ENCODE data around the gene GINS2. TPM values are rescaled to one million over a fixed set of nuclear protein-coding genes. Genes with fewer than 3 reads are reported as not detected.

Gene GINS2
- total RNA-seq, 1 donor from 2014 or later: 39.9 TPM

DNA sequence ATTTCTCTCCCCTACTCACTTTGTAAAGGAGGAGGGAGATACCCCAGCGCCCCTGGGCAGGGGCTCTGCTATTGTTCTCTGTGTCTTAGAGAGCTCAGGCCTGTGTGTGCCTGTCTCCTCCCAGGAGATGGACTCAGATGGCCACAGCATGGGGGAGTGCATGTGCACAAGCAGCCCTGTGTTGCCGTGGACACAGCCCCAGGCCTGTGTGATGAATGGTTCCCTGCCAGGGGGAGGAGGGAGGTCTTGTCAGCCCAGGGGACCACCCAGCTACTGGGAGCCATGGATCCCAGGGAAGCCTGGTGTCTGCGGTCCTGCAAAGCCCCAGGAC is 26.3 kb downstream of the GINS2 start:
- H3K27ac Mint-ChIP-seq: no peak overlapping the region
- H3K36me3 Mint-ChIP-seq: peaks cover 25% of the 10 kb centered on the region
- no peaks in the 10 kb centered on the region for H3K27me3 Mint-ChIP-seq
- H3K4me3 Mint-ChIP-seq: no peak overlapping the region
- peaks cover 21% of the 10 kb centered on the region for H3K4me1 Mint-ChIP-seq (ENCODE audit: unreplicated experiment)
- TF ChIP-seq, protein P1, sequence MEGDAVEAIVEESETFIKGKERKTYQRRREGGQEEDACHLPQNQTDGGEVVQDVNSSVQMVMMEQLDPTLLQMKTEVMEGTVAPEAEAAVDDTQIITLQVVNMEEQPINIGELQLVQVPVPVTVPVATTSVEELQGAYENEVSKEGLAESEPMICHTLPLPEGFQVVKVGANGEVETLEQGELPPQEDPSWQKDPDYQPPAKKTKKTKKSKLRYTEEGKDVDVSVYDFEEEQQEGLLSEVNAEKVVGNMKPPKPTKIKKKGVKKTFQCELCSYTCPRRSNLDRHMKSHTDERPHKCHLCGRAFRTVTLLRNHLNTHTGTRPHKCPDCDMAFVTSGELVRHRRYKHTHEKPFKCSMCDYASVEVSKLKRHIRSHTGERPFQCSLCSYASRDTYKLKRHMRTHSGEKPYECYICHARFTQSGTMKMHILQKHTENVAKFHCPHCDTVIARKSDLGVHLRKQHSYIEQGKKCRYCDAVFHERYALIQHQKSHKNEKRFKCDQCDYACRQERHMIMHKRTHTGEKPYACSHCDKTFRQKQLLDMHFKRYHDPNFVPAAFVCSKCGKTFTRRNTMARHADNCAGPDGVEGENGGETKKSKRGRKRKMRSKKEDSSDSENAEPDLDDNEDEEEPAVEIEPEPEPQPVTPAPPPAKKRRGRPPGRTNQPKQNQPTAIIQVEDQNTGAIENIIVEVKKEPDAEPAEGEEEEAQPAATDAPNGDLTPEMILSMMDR (conservative IDR thresholded peaks at IDR 0.05): no peak
- no peak for DNase-seq (ENCODE audit: extremely low spot score, unreplicated experiment)
- H3K9me3 Mint-ChIP-seq: no peaks in the 10 kb centered on the region

DNA sequence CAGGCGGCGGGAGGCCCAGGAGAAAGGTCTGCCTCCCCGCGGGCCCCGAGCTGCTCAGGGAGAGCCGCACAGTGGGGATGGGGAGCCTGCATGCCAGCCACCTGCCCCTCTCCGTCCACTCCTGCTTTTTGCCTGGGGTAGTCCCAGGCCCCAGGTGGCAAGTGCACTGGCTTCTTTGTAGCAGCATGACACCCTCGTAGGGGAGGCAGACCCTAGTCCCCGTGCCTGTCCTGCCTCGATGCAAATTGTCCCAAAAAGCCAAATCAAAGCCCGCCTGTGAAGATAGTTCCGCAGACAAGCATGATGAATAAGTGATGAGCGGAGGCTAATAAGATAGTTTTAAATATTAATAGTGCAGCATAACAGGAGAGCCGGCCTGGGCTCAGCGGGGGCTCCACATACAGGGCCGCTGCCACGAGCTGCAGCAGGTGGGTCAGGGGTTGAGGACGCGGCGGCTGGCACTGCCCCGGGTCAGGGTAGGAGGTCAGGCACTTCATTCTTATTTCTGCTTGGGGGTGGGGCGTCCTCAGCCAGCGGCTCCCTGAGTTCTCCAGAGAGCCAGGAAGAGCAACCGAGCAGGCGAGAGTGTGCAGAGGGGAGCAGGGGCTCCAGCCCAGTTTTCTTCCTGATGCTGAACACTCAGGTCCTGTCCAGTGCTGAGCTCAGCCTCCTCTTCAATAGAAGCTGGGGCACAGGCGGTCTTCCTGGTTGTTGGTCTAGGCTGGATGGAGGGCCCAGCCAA is 26.8 kb downstream of the GINS2 start:
- peaks cover 25% of the 10 kb centered on the region for H3K36me3 Mint-ChIP-seq
- DNase-seq (ENCODE audit: extremely low spot score, unreplicated experiment): no peak
- no peak overlapping the region for H3K27ac Mint-ChIP-seq
- TF ChIP-seq, protein P1 (conservative IDR thresholded peaks at IDR 0.05): no peak
- H3K9me3 Mint-ChIP-seq: no peaks in the 10 kb centered on the region
- peaks cover 21% of the 10 kb centered on the region for H3K4me1 Mint-ChIP-seq (ENCODE audit: unreplicated experiment)
- no peak overlapping the region for H3K4me3 Mint-ChIP-seq
- H3K27me3 Mint-ChIP-seq: no peaks in the 10 kb centered on the region

DNA sequence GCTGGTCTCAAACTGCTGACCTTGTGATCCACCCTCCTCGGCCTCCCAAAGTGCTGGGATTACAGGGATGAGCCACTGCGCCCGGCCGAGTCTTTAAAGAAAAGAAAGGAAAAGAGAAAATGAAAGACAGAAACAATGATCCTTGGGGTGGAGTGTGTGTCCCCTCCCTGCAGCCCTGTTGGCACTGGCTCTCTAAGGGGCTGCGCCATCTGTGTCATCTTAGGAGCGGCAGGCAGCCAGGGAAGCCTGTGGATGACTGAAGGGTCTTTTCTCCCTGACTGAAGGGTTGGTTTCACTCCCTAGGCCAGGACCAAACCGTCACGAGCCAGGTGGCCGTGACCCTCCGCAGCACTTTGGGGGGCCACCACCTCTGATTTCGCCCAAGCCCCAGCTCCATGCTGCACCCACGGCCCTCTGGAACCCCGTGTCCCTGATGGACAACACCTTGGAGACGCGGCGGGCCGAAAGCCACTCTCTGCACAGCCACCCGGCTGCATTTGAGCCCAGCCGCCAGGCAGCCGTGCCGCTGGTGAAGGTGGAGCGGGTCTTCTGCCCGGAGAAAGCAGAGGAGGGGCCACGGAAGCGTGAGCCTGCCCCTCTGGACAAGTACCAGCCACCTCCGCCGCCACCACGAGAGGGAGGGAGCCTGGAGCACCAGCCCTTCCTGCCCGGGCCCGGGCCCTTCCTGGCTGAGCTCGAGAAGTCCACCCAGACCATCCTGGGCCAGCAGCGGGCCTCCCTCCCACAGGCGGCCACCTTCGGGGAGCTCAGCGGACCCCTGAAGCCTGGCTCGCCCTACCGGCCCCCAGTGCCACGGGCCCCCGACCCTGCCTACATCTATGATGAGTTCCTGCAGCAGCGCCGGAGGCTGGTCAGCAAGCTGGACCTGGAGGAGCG is 27.7 kb downstream of the GINS2 start:
- DNase-seq (ENCODE audit: extremely low spot score, unreplicated experiment): no peak
- Mint-ChIP-seq H3K27ac (no peak overlapping the region), H3K4me1 (ENCODE audit: unreplicated experiment) (peaks cover 21% of the 10 kb centered on the region), H3K9me3 (no peaks in the 10 kb centered on the region), H3K36me3 (peaks cover 19% of the 10 kb centered on the region), H3K4me3 (no peak overlapping the region), H3K27me3 (no peaks in the 10 kb centered on the region)
- TF ChIP-seq, protein P1 (conservative IDR thresholded peaks at IDR 0.05): no peak

DNA sequence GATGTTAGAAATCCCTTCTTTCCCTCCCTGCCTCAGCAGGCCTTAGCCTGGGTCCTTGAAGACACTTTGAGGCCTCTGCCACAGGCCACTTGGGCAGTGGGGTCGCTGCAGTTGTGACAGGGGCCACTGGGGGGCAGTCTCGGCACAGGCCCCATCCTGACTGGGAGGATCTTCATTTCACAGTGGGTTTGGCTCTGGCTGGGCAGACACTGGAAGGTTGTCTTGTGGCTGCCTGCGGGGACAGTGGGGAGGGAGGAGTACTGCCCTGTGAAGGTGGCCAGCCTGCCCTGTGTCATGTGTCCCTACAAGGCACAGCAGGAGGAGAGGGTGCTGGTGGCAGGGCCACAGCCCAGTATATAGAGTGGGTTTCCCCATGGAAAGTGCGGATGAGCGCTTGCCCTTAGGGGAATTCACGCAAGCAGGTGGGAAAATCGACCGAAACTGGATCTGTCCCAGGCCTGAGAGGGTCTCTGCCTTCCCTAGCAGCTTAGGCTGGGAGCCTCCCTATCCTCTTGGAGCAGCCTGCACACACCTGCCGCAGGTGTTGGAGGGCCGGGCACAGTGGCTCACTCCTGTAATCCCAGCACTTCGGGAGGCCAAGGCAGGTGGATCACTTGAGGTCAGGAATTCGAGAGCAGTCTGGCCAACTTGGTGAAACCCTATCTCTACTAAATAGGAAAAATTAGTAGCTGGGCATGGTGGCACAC is 28.8 kb downstream of the GINS2 start:
- TF ChIP-seq, protein P1 (conservative IDR thresholded peaks at IDR 0.05): peak; percentile 94
- no peak overlapping the region for H3K4me3 Mint-ChIP-seq
- H3K27me3 Mint-ChIP-seq: no peaks in the 10 kb centered on the region
- peak overlapping the region; percentile 77 for H3K27ac Mint-ChIP-seq
- H3K9me3 Mint-ChIP-seq: no peaks in the 10 kb centered on the region
- H3K36me3 Mint-ChIP-seq: peaks cover 13% of the 10 kb centered on the region
- peak; percentile 85 for DNase-seq (ENCODE audit: extremely low spot score, unreplicated experiment)
- H3K4me1 Mint-ChIP-seq (ENCODE audit: unreplicated experiment): peaks cover 21% of the 10 kb centered on the region

DNA sequence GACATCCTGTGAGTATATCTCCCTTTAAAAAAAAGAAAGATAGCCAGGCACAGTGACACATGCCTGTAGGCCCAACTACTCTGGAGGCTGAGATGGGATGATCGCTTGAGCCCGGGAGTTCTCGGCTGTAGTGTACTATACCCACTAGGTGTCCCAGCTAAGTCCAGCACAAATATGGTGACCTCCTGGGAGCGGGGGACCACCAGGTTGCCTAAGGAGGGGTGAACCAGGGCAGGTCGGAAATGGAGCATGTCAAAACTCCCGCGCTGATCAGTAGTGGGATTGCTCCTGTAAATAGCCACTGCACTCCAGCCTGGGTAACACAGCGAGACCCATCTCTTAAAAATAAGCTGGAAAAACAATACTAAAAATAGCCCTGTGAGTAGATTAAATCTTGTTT is 29.4 kb downstream of the GINS2 start:
- TF ChIP-seq, protein P1 (conservative IDR thresholded peaks at IDR 0.05): no peak
- H3K27me3 Mint-ChIP-seq: no peaks in the 10 kb centered on the region
- H3K4me1 Mint-ChIP-seq (ENCODE audit: unreplicated experiment): peaks cover 21% of the 10 kb centered on the region
- H3K27ac Mint-ChIP-seq: peak overlapping the region; percentile 77
- no peak for DNase-seq (ENCODE audit: extremely low spot score, unreplicated experiment)
- H3K9me3 Mint-ChIP-seq: no peaks in the 10 kb centered on the region
- H3K36me3 Mint-ChIP-seq: peaks cover 13% of the 10 kb centered on the region
- H3K4me3 Mint-ChIP-seq: no peak overlapping the region
